ENCODE measurements around the gene HNRNPL.

DNA sequence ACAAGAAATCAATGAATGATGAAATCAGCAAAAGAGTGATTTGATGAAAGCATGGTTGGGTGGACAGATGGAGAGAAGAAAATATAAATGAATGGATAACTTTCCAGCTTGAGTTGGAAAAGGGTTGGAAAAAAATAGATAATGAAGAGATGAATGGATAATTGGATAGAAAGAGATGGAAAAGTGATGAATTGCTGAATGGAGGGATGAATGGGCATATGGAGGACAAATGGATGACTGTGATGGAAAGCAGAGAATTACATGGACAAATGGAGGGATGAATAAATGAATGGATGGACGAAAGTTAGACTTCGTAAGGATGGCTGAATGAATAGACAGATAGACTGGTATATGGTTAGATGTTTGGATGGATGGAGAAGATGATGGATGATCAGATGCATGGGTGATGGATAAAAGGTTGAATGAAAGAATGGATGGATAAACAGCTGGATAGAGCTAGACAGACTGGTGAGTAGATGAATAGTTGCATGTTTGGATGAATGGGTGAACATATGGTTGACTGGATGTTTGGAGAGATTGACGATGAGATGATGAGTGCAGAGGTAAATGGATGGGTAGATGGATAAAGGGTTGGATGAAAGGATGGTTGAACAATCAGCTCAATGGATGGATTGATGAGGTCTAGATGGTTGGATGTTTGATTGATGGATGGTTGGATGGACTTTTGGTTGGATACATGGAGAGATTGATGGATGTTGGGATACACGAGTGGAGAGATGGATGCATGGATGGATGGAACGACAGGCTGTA is 49.0 kb downstream of the HNRNPL start:
- TF ChIP-seq GATA2 (IDR thresholded peaks at IDR 0.05; ENCODE audit: low read depth, low read length) (no peak), GATA3 (IDR thresholded peaks at IDR 0.05; ENCODE audit: low read depth, low read length) (no peak)
